ENCODE data around the gene WT1.
A peak's percentile ranks its signal among the peaks of the same experiment; 100 is the strongest.
"Not testable (repeated sequence)": the region's sequence is repeated elsewhere in the genome, so short reads cannot be mapped to it uniquely, and the experiment has no call there.

The WT1 gene

DNA sequence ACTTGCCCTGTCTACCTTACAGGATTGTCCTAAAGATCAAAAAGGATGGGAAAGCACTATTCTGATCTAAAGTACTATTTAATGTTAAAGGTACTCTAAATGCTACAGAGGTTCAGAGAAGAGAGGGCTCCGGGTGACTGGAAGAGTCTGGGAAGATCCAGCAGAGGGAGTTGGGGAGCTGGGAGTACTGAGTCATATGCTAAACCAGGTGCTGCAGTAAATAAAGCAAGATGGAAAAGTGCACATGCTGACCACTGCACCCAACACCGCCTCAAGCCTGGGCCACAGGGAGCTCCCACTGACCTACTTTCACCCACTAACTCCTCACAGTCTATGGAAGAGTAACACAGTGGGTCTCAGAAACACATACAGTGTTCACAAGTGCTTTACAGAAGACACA lies 49.3 kb downstream of the WT1 start:
- no peak for DNase-seq

DNA sequence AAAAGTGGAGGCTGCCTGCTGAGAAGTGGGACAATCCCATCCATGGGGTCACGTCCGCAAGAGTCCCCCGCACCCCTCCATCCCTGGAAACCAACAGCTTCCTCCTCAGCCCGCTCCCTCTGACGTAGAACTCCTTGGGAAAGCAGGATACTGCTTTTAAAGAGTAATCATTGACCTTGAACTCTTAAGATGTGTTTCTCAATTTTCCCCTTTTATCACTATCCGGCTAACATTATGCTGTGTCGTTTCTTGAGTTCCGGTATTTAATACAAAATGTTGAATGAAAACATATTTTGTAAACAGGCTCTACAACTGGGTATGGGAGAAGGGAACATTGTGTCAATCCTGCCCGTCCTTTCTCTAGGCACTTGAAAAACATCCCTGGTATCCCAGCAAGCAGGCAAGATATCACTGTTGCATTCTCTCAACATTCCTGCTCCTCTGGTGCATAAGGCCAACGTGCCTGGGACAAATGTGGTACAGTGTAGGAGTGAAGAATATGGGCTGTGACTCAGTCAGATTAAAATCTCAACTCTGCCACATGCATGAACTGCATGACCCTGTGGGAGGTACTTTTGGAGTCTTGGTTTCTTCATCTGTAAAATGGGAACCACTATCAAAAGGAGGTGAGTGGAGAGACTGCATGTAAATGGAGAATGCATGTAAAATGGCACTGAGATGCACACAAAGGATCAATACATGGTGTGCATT lies 52.8 kb downstream of the WT1 start:
- no peak for DNase-seq

DNA sequence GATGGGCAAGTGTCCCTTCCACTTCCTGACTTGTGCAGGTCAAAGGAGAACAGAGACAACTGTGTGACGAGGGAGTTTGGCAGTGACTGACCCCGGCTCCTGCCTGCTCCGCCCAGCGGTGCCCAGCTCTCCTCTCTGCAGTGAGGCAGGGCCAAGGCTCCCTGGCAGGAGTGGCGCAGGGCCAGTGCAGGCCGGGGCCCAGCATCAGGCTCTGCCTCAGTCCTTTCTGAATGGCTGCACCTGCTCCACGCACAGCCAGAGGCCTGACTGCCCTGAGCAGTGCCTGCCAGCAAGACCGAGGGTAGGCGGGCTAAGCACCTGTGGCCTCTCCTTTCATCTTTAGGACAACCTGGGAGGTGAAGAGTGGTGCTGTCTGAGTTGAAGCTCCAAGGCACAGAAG lies 54.2 kb downstream of the WT1 start:
- DNase-seq = no peak

DNA sequence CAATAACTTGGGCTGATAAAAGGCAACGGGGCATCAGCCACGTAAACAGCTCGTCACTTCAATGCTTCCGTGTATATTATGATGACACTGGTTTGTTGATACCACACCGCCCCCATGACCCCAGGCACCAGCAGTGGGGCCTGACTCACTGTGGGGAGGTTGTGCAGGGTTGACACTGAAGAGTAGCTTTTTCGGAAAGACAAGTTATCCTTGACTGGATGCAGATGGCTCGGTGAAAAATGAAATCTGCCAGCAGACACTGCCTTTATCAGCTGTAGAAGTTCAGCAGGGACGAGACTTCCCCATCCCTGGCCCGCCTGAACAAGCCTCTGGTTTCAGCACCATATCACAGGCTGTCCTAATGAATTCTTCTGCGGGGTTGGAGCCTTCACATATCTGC lies 55.6 kb downstream of the WT1 start:
- no peak for DNase-seq

DNA sequence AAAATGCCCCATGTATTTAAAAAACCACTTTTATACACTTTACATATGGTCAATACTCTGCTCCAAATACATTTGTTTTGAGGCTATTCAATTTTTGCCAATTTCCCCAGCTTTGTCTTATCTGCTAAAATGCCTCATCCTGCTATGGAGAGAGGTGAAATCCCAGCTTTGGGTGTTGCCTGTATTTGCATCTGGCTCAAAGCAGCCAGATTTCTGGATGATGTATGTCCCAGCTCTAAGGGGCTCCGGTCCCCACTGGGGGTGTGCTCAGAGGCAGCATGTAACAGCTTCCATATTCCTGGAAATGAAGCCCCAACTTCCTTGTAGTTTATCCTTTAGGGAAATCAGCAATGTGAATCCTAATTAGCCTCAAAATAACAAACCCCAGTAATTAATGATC lies 59.5 kb downstream of the WT1 start:
- no peak for DNase-seq

DNA sequence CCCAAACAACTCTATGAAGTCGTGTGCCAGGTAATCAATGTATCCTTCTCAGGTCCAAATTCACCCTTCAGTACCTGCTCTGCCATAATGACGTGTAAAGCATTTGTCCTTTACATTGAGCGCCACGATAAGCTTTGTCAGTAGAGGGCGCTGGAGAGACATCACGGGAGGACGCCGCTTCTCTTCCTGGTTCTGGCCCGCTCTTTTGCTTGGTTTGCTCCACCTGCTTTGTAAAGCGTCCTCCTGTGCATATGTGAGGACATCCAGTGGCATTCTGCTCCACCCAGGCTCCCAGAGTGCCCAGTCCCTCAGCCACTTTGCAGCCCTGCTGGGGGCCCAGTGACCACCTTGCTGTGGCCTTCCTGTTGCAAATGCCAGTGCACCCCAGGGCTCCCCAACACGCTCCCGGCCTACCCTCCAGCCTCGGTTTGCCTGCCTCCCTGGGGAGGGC lies 61.1 kb downstream of the WT1 start:
- DNase-seq = peak; percentile 8

DNA sequence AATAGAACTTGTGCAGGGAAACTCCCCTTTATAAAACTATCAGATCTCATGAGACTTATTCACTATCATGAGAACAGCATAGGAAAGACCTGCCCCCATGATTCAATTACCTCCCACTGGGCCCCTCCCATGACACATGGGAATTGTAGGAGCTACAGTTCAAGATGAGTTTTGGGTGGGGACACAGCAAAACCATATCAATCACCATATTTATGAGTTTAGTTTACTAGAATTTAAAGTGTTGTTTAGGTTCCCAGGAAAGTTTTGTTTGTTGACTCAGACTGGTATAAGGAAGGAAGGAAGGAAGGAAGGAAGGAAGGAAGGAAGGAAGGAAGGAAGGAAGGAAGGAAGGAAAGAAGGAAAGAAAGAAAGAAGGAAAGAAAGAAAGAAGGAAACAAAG lies 65.4 kb downstream of the WT1 start:
- not testable (repeated sequence) for DNase-seq

DNA sequence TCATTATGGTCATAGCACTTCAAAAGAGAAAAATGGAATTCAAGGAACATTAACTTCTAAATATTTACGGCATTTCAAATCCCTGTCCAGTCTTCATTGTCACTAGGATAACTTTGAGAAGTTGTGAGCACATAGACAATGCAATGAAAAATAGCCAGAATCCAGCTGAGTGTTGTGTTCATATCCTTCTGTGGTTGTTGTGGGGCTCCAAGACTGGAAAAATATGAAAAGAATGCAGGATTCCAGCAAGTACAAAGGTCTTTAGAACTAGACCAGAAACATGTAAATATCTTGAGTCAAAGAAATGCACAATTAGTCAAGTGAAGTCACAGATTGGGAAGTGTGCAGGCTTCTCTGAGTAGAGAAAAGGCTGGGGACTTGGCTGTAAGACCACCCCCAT lies 68.7 kb downstream of the WT1 start:
- no peak for DNase-seq

DNA sequence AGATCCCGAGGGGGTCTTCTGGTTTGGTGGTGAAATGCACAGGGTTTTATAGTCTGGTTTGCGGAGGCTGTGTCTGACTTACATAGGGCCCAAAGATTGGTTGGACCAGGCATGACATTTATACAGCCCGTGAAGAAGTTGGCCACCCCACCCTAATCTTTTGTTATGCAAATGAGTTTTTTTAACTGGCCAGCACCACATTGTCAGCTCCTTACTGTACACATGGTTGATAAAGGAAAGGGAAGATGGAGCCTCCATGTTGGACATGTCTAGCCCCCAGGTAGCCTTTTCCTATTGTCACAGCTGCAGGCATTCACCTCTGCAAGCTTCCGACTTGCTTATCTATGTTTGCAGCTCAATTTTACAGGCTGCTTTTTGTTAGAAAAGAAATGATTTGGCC lies 70.1 kb downstream of the WT1 start:
- no peak for DNase-seq

DNA sequence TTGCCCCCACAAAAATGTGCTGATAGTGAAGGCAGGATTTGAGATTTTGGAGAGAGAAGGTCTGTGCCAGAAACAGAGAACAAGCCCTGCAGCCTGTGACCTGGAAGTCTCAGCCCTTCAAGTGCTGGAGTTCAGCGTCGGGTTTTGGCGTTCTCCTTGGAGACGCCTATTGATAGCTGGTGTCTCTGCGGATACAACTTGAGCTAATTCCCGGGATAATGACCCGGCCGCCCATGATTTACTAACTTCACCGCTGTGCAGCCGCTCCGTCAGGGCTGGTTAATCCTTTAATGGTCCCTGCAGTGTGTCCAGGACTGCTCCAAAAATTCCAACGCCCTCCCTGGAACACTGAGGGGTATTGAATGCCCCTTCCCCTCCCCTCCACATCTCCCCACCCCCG lies 76.6 kb downstream of the WT1 start:
- DNase-seq = no peak

DNA sequence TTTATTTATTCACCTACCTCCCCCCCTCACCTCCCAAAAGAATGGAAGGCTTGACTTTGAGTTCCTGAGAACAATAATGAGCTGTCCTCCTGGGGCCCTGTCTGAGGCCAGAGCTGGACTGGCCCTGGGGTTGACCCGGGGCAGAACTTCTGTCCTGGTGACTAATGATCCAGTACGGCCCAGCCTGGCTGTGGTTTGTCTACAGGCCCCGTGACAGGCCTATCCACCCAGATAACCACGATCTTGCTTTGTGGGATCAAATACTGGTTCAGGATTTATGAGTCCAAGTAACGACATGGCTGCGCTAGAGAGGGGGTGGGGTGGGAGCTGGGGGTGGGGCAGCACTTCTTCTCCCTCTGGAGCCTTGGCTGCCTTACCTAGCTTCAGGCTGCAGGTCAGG lies 81.5 kb downstream of the WT1 start:
- DNase-seq = no peak

DNA sequence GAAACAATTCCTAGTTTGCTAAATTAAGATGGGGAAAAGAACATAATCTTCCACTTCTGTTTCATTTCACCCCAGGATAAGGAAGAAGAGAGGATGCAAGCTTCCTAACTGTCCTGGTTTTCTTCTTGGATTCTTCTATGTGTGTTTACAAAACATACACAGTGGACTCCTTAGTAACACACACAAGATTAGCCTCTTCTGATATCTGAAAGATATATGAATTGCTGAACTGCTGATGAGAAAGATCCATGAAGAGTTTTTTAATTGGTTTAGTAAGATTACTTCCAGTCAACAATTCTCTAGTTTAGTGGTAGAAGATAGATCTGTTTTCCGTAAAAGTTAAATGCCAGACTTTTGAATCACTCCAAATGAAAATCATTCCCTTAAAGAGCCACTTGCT lies 86.8 kb downstream of the WT1 start:
- DNase-seq = no peak

DNA sequence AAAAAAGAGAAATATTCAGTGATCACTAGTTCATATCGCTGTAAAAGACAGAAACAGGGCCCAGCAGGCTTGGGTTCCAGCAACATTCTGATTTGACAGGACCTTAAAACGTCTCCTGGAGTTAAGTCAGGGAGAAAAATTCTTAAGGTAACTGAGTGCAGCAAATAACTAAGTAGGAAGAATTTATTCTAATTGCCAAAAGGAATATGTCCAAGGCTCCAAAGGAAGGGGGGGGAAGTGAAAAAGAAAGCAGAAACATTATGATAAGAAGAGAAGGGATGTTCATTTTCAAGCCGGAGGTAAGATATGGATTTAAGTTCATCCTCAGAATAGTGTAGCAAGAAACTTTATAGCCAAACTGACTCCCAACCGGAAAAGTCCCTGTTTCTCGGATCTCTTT lies 90.4 kb downstream of the WT1 start:
- no peak for DNase-seq

DNA sequence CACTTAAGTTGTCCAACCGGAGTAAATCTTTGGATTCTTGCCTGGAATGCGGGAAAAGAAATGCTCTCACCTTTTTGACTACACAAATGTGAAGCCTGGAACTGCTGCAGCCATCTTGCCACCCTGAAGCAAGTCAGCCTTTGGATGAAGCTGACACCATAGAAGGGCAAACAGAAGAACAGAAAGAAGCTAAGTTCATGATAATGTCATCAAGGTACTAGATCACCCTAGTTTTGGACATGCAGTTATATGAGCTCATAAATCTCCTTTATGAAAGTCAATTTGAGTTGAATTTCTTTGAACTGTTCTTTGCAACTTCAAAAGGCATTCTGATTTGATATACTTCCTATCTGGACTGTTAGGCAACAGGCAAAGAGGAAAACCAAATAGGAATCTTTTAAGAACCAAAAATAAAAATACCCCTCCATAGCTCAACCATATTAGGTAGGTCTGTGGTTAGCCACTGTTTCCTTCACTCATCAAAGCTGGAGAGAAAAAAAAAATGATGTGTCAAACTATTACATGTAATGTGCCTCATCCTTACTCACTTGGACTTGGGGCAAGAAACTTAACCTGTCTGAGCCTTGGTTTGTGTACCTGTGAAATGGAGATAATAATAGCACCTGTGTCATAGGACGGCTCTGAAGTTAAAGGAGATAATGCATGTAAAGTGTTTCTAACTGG lies 91.9 kb downstream of the WT1 start:
- DNase-seq = peak; percentile 9

DNA sequence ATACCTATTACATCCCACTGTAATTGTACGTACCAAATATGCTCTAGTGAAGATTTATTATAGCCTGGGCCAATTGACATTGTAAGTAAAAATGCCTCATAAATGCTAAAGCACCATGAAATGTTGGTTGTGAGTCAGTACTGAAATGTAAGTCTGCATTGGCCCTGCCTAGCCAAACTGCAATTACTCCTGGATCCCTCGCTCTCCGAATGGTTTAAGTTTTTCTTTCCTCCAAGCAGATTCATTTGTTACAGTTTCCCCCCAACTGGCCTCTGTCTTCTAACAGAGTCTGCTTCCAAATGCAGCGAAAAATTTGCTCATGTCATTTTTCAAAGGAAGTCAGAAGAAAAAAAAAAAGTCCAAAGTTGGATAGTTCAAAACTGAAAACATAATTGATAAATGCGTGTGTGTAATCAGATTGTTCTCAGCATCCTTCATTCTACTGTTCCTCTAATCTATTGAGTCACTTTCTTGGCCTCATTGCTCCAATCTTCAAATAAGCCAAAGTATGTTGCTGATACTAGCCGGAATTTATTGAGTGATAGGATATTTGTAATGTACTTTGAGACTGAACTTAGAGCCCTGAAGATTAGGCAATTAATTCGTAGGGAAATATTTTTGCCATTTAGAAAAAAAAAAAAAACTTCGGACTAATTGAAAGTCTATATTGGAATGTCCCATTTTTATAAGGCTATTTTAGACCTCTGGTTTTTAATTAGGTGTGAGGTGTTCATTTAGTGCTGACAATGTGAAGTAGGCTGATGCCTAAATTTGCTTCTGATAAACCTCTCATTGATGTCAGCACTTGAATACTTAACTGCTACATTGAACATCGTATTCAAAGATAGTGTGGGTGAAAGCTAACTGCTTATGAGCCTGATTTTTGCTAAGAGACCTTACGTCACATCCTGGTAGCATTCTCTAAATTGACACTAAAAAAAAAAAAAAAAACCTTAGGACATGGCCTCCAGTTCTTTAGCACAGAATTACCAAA lies 93.4 kb downstream of the WT1 start:
- no peak for DNase-seq

DNA sequence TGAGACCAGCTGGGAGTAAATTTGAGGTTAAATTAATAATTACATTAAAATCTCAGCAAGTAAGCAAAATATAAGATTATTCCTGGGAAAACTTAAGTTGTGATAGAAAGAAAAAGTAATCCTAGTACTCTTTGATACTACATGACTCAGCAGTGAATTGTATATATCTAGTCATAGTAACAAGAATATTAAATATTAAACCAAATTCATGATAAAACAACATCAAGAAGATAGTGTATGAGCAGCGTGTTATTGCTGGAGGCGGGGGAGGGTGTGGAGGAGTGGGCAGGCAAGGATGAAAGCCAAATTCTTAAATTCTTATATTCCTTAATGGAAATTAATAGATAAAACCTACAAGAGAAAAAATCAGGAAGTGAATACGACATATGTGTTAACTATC lies 95.2 kb downstream of the WT1 start:
- DNase-seq = no peak

Data from CD4-positive, alpha-beta T cell treated with Interleukin-4 for 4 hours (primary cell).